HEK293 (cell line): Measurements from ENCODE around the gene PHF3.

ENCODE experiments used
- CTCF ChIA-PET: fragments of 350-600 bp; formaldehyde crosslinking; extraction: SDS; loops from one replicate; lab custom pipeline; 2021; ENCODE audit warnings: antibody characterized with exemption; lab: Yijun Ruan, JAX
- POLR2A ChIA-PET: fragments of 300-600 bp; formaldehyde crosslinking; extraction: SDS; loops from one replicate; lab custom pipeline; 2020; ENCODE audit warnings: antibody characterized with exemption, inconsistent platforms; lab: Yijun Ruan, JAX
- H3K27ac ChIP-seq: fragments of 200-500 bp; sonication (Bioruptor generic); 2 replicates; pipeline ENCODE4 v1.5.1; 2014; ENCODE audit warnings: low read depth, low read length, control low read depth, inconsistent platforms; ENCODE audit errors: extremely low read depth
- H3K36me3 ChIP-seq, 2 experiments: fragments of 200-500 bp in 1 of 2; sonication (Bioruptor generic) in 1 of 2; 1 replicate in 1 of 2; 2 replicates in 1 of 2; pipeline ENCODE4 v1.5.1; 2014 to 2017; ENCODE audit warnings: inconsistent platforms in 2 of 2, low read length in 2 of 2; ENCODE audit not compliant: control insufficient read depth in 2 of 2, insufficient read depth in 1 of 2
- H3K4me1 ChIP-seq: fragments of 200-500 bp; sonication (Bioruptor generic); 2 replicates; pipeline ENCODE4 v1.5.1; 2014; ENCODE audit warnings: mild to moderate bottlenecking, low read length, inconsistent platforms; ENCODE audit not compliant: control insufficient read depth, insufficient read depth
- H3K4me3 ChIP-seq: 2 replicates; pipeline ENCODE4 v1.5.1; 2011; ENCODE audit warnings: low read depth, mild to moderate bottlenecking, control low read depth, low read length, moderate library complexity
- H3K9me3 ChIP-seq: fragments of 200-500 bp; sonication (Bioruptor generic); 2 replicates; pipeline ENCODE4 v1.5.1; 2014; ENCODE audit warnings: low read depth, low read length, inconsistent platforms; ENCODE audit not compliant: control insufficient read depth, insufficient read depth
- GFI1B ChIP-seq: fragments of 450-650 bp; formaldehyde crosslinking; IDR thresholded peaks from 2 replicates; pipeline ENCODE4 v1.5.1; 2016; ENCODE audit warnings: missing biosample characterization, missing genetic modification characterization
- HOXA7 ChIP-seq: sonication (generic); formaldehyde crosslinking; IDR thresholded peaks from 2 replicates; pipeline ENCODE4 v1.8.1; 2022; ENCODE audit warnings: missing genetic modification reagents, borderline replicate concordance
- KLF16 ChIP-seq: fragments of 450-650 bp; formaldehyde crosslinking; IDR thresholded peaks from 2 replicates; pipeline ENCODE4 v1.5.1; 2017; ENCODE audit warnings: missing biosample characterization, missing genetic modification characterization
- SP7 ChIP-seq: fragments of 450-650 bp; formaldehyde crosslinking; IDR thresholded peaks from 2 replicates; pipeline ENCODE4 v1.5.1; 2016; ENCODE audit warnings: missing biosample characterization, missing genetic modification characterization
- TRIM28 ChIP-seq: IDR thresholded peaks from 2 replicates; pipeline ENCODE4 v1.6.1; 2011; ENCODE audit warnings: low read length, control low read depth, borderline replicate concordance
- ZEB2 ChIP-seq: fragments of 450-650 bp; formaldehyde crosslinking; IDR thresholded peaks from 2 replicates; pipeline ENCODE4 v1.5.1; 2016; ENCODE audit warnings: missing biosample characterization, missing genetic modification characterization
- ZFHX2 ChIP-seq: fragments of 450-650 bp; formaldehyde crosslinking; conservative IDR thresholded peaks from 2 replicates; pipeline ENCODE4 v1.5.1; 2016; ENCODE audit warnings: missing biosample characterization, missing genetic modification characterization
- ZNF121 ChIP-seq: fragments of 450-650 bp; formaldehyde crosslinking; IDR thresholded peaks from 2 replicates; pipeline ENCODE4 v1.5.1; 2016; ENCODE audit warnings: missing biosample characterization, missing genetic modification characterization
- ZNF2 ChIP-seq: fragments of 450-650 bp; formaldehyde crosslinking; IDR thresholded peaks from 2 replicates; pipeline ENCODE4 v1.5.1; 2016; ENCODE audit warnings: missing biosample characterization, missing genetic modification characterization
- ZNF335 ChIP-seq: fragments of 450-650 bp; formaldehyde crosslinking; conservative IDR thresholded peaks from 2 replicates; pipeline ENCODE4 v1.5.1; 2016; ENCODE audit warnings: missing biosample characterization, missing genetic modification characterization
- ZNF394 ChIP-seq: fragments of 450-650 bp; formaldehyde crosslinking; IDR thresholded peaks from 2 replicates; pipeline ENCODE4 v1.5.1; 2016; ENCODE audit warnings: missing biosample characterization, missing genetic modification characterization, mild to moderate bottlenecking, moderate library complexity, borderline replicate concordance
- ZNF423 ChIP-seq: fragments of 450-650 bp; formaldehyde crosslinking; IDR thresholded peaks from 2 replicates; pipeline ENCODE4 v1.5.1; 2016; ENCODE audit warnings: missing biosample characterization, missing genetic modification characterization
- ZNF654 ChIP-seq: fragments of 450-650 bp; formaldehyde crosslinking; IDR thresholded peaks from 2 replicates; pipeline ENCODE4 v1.5.1; 2016; ENCODE audit warnings: low read depth, missing biosample characterization, missing genetic modification characterization
- ZNF768 ChIP-seq: fragments of 450-650 bp; formaldehyde crosslinking; IDR thresholded peaks from 2 replicates; pipeline ENCODE4 v1.5.1; 2018; ENCODE audit warnings: missing biosample characterization, mild to moderate bottlenecking, missing genetic modification characterization
- TF ChIP-seq, protein P1 (sequence below): fragments of 450-650 bp; formaldehyde crosslinking; IDR thresholded peaks from 2 replicates; pipeline ENCODE4 v1.5.1; 2016; ENCODE audit warnings: missing biosample characterization, missing genetic modification characterization
- TF ChIP-seq, protein P2 (sequence below): fragments of 450-650 bp; formaldehyde crosslinking; IDR thresholded peaks from 2 replicates; pipeline ENCODE4 v1.5.1; 2016; ENCODE audit warnings: missing biosample characterization, missing genetic modification characterization
- TF ChIP-seq, protein P3 (sequence below): fragments of 450-650 bp; formaldehyde crosslinking; IDR thresholded peaks from 2 replicates; pipeline ENCODE4 v1.5.1; 2017; ENCODE audit warnings: missing biosample characterization, missing genetic modification characterization
- TF ChIP-seq, protein P4 (sequence below): fragments of 450-650 bp; formaldehyde crosslinking; IDR thresholded peaks from 2 replicates; pipeline ENCODE4 v1.5.1; 2016; ENCODE audit warnings: missing biosample characterization, missing genetic modification characterization, low read depth

Gene PHF3

DNA sequence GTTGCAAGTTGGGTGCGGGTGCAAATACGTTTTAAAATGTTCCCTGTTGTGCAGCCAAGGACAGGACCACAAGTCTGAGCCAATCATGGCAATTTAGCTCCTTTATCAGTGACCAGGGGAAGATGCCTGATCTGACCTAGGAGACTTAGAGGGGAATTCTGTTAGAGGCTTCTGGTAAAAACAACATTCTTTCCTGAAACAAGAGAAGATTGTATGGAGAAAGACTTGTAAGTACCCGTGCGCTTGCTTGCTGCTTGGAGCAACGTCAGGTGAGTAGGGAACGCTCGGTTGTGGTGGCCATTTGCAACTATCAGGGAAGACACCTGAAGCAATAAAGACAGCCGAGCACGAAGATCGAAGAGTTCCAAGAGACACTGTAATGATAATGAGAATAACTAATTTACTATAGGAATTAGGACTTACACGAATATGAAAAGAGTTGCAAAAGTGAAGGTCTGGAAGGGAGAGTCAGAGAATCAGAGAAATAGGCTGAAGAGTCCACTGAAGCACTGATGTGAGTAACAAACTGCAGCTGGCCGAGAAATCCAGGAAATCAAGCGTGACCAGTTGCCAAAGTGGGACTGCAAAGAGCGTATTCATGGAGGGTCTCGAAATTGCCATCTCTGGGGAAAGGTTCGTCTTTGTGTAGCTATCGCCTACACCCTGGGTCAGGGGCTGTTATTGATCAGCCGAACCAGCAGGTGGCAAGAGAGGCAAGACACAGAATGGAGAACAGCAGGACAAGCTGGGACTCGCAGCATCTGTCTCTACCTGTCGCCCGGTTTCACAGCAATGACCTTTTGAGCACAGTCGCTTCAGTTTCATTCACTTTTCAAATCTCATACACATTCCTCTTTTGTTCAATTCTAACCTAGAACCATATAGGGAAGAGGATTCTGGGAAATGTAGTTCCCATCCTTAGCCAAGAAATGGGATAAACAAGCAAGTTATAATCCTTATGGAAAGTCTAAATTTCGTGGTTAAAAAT, 37.3 kb upstream of the PHF3 start (continued):
- TF ChIP-seq, protein P1, sequence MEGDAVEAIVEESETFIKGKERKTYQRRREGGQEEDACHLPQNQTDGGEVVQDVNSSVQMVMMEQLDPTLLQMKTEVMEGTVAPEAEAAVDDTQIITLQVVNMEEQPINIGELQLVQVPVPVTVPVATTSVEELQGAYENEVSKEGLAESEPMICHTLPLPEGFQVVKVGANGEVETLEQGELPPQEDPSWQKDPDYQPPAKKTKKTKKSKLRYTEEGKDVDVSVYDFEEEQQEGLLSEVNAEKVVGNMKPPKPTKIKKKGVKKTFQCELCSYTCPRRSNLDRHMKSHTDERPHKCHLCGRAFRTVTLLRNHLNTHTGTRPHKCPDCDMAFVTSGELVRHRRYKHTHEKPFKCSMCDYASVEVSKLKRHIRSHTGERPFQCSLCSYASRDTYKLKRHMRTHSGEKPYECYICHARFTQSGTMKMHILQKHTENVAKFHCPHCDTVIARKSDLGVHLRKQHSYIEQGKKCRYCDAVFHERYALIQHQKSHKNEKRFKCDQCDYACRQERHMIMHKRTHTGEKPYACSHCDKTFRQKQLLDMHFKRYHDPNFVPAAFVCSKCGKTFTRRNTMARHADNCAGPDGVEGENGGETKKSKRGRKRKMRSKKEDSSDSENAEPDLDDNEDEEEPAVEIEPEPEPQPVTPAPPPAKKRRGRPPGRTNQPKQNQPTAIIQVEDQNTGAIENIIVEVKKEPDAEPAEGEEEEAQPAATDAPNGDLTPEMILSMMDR (tag by site-specific recombination): peak; percentile 92
- TF ChIP-seq GFI1B (tag by site-specific recombination): no peak
- TF ChIP-seq, protein P2, sequence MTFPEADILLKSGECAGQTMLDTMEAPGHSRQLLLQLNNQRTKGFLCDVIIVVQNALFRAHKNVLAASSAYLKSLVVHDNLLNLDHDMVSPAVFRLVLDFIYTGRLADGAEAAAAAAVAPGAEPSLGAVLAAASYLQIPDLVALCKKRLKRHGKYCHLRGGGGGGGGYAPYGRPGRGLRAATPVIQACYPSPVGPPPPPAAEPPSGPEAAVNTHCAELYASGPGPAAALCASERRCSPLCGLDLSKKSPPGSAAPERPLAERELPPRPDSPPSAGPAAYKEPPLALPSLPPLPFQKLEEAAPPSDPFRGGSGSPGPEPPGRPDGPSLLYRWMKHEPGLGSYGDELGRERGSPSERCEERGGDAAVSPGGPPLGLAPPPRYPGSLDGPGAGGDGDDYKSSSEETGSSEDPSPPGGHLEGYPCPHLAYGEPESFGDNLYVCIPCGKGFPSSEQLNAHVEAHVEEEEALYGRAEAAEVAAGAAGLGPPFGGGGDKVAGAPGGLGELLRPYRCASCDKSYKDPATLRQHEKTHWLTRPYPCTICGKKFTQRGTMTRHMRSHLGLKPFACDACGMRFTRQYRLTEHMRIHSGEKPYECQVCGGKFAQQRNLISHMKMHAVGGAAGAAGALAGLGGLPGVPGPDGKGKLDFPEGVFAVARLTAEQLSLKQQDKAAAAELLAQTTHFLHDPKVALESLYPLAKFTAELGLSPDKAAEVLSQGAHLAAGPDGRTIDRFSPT (tag by site-specific recombination): no peak
- TF ChIP-seq SP7: peak; percentile 42; the same call in 1 of the 2 replicates
- 0 out of 2 replicates have a peak, but pooled peaks have one; percentile 74 for TF ChIP-seq TRIM28
- TF ChIP-seq ZNF2 (tag by site-specific recombination): peak; percentile 10; the same call in 1 of the 2 replicates
- TF ChIP-seq ZFHX2 (tag by site-specific recombination): peak; percentile 24; the same call in 1 of the 2 replicates
- peak; percentile 82 for TF ChIP-seq ZNF654 (tag by site-specific recombination)
- no peak for TF ChIP-seq KLF16
- peak; percentile 60 for TF ChIP-seq ZEB2
- TF ChIP-seq, all 188 proteins: peak for 25

DNA sequence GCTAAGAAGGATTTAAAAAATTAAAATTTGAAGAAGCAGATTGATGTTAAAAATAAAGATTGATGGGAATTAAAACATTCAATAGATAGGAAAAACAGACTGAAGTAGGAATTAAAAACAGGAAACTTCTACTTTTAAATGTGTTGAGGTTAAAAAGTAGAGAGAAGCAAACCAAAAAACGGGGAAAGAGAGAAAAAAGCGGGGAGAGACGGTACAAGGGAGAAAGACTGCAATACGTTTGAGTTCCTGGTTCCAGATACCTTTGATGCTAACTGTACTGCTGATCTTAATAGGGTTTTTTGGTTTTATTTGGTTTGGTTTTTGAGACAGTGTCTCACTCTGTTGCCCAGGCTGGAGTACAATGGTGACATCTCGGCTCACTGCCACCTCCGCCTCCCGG, 36.4 kb upstream of the PHF3 start:
- TF ChIP-seq ZNF121 (tag by site-specific recombination) (0 out of 2 replicates have a peak, but pooled peaks have one; percentile 29), ZNF394 (tag by site-specific recombination) (no peak), ZNF768 (tag by site-specific recombination) (no peak), HOXA7 (no peak)
- no peaks in the 10 kb centered on the region for H3K9me3 ChIP-seq
- H3K27ac ChIP-seq: no peak overlapping the region
- POLR2A ChIA-PET: interaction anchor here (2.1 to 2.5 kb wide), 2 partner anchors 26 to 36 kb away, joined by 13 to 18 read pairs; partner anchors contain the start of gene PHF3
- H3K4me3 ChIP-seq: no peak overlapping the region
- CTCF ChIA-PET: interaction anchor here (0.7 to 4.9 kb wide), 31 partner anchors 9 to 433 kb away, joined by 3 to 56 read pairs (median 5); partner anchors contain the start of gene PHF3
- no peaks in the 10 kb centered on the region for H3K36me3 ChIP-seq
- no peaks in the 10 kb centered on the region for H3K4me1 ChIP-seq

DNA sequence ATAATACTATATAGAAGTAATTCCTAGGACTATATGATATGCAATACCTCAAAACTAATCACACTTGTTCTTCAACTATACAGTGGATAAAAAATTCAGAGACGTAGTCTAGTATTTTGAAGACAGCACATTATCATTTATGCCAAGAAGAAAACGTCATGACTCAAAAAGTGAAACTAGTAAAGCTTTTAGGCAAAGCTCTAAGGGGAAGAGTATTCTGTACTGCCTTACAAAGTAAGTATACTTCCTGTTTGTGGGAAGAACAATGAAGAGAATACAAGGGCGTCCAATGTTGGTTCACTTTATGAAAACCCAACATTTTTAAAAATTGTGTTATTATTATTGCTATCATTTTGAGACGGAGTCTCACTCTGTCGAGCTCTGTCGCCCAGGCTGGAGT, 35.5 kb upstream of the PHF3 start:
- H3K9me3 ChIP-seq: no peaks in the 10 kb centered on the region
- ChIA-PET POLR2A (interaction anchor here (0.7 to 1.1 kb wide), 2 partner anchors 35 to 164 kb away, joined by 4 to 7 read pairs; no protein-coding TSS in a partner anchor), CTCF (interaction anchor here (0.7 to 4.9 kb wide), 5 partner anchors 8 to 164 kb away, joined by 3 to 56 read pairs (median 13); no protein-coding TSS in a partner anchor)
- no peak overlapping the region for H3K27ac ChIP-seq
- H3K4me1 ChIP-seq: no peaks in the 10 kb centered on the region
- TF ChIP-seq ZNF423 (tag by site-specific recombination) (no peak), ZNF335 (tag by site-specific recombination) (no peak)
- TF ChIP-seq, protein P3, sequence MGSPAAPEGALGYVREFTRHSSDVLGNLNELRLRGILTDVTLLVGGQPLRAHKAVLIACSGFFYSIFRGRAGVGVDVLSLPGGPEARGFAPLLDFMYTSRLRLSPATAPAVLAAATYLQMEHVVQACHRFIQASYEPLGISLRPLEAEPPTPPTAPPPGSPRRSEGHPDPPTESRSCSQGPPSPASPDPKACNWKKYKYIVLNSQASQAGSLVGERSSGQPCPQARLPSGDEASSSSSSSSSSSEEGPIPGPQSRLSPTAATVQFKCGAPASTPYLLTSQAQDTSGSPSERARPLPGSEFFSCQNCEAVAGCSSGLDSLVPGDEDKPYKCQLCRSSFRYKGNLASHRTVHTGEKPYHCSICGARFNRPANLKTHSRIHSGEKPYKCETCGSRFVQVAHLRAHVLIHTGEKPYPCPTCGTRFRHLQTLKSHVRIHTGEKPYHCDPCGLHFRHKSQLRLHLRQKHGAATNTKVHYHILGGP: no peak
- TF ChIP-seq, protein P4, sequence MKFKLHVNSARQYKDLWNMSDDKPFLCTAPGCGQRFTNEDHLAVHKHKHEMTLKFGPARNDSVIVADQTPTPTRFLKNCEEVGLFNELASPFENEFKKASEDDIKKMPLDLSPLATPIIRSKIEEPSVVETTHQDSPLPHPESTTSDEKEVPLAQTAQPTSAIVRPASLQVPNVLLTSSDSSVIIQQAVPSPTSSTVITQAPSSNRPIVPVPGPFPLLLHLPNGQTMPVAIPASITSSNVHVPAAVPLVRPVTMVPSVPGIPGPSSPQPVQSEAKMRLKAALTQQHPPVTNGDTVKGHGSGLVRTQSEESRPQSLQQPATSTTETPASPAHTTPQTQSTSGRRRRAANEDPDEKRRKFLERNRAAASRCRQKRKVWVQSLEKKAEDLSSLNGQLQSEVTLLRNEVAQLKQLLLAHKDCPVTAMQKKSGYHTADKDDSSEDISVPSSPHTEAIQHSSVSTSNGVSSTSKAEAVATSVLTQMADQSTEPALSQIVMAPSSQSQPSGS (tag by site-specific recombination): no peak
- no peaks in the 10 kb centered on the region for H3K36me3 ChIP-seq
- no peak overlapping the region for H3K4me3 ChIP-seq
